Measurements from ENCODE around the gene PLCD1.

DNA sequence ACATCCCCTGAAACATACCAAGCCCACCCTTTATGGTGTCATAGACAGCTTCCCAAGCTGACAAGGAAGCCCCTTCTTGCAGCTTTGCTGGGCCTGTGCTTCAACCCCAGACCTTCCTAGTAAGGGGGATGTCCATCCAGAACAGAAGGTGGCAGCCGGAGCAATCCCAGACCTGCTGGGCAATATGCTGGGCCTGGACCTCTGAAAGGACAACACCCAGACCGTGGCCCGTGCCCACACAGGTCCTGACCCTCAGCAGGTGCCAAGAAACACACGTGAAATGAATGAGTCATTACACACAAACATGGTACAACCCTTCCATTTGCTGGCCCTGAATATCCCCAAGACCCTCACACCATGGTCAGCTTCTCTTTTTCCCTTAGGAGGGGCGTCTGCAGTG is 58.6 kb downstream of the PLCD1 start:
- no peak for TF ChIP-seq POLR2A (IDR thresholded peaks at IDR 0.05)
- TF ChIP-seq, protein P1, sequence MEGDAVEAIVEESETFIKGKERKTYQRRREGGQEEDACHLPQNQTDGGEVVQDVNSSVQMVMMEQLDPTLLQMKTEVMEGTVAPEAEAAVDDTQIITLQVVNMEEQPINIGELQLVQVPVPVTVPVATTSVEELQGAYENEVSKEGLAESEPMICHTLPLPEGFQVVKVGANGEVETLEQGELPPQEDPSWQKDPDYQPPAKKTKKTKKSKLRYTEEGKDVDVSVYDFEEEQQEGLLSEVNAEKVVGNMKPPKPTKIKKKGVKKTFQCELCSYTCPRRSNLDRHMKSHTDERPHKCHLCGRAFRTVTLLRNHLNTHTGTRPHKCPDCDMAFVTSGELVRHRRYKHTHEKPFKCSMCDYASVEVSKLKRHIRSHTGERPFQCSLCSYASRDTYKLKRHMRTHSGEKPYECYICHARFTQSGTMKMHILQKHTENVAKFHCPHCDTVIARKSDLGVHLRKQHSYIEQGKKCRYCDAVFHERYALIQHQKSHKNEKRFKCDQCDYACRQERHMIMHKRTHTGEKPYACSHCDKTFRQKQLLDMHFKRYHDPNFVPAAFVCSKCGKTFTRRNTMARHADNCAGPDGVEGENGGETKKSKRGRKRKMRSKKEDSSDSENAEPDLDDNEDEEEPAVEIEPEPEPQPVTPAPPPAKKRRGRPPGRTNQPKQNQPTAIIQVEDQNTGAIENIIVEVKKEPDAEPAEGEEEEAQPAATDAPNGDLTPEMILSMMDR (IDR thresholded peaks at IDR 0.05) = no peak
